HepG2 (cell line): ENCODE results near the gene RICTOR. TPM values are rescaled to one million over a fixed set of nuclear protein-coding genes. Genes with fewer than 3 reads are reported as not detected.

Experiments used
- ATAC-seq: fragments of 200-7000 bp; cut with Tn5 transposase; 3 replicates; pipeline ENCODE4 v1.9.1; 2020; ENCODE audit warnings: mild to moderate bottlenecking, moderate library complexity
- BruUV-seq: library from RNA; stranded (reverse); fragments of 400-500 nt; replicated peaks from 2 replicates; lab custom pipeline; 2021; lab: Mats Ljungman, UMichigan
- CTCF ChIA-PET: fragments of 300-600 bp; formaldehyde crosslinking; extraction: SDS; loops from one replicate; lab custom pipeline; 2021; ENCODE audit warnings: low total read pairs, inconsistent platforms, low intra/inter-chr PET ratio; lab: Yijun Ruan, JAX
- POLR2A ChIA-PET: fragments of 350-600 bp; sonication (Branson Sonifier 250); formaldehyde crosslinking; loops from one replicate; lab custom pipeline; 2020; ENCODE audit warnings: antibody characterized with exemption, inconsistent platforms; lab: Yijun Ruan, JAX
- DNase-seq: peaks from one replicate; pipeline ENCODE4 v3.0.0-alpha.2; 2015; ENCODE audit warnings: low spot score
- FAIRE-seq: peaks from 3 replicates; lab custom pipeline; 2011; peaks lifted over from hg19 to GRCh38; lab: Jason Lieb, UNC
- H2AFZ ChIP-seq: one replicate; pipeline ENCODE4 v1.6.1; 2011; ENCODE audit warnings: low read length, inconsistent platforms
- H3K27ac ChIP-seq: fragments of 300-600 bp; 3 replicates; pipeline ENCODE4 v1.8.0; 2011; ENCODE audit warnings: mixed run types, mild to moderate bottlenecking, mixed read lengths, low read length, inconsistent platforms; ENCODE audit not compliant: insufficient read depth; ENCODE audit errors: extremely low read length
- H3K27me3 ChIP-seq, 2 experiments: fragments of 200-600 bp in 1 of 2; 2 replicates in 1 of 2; 3 replicates in 1 of 2; pipeline versions ENCODE4 v1.6.0 to v1.8.0; 2011; ENCODE audit warnings: low read length in 2 of 2, mild to moderate bottlenecking in 2 of 2, moderate library complexity in 2 of 2, inconsistent platforms in 1 of 2; ENCODE audit not compliant: insufficient read depth in 2 of 2, control insufficient read depth in 1 of 2
- H3K36me3 ChIP-seq, 2 experiments: fragments of 200-600 bp in 1 of 2; replicated peaks in 1 of 2; 2 replicates in 1 of 2; 3 replicates in 1 of 2; pipeline versions ENCODE4 v1.5.1 to v1.8.0; 2011; ENCODE audit warnings: low read length in 2 of 2, inconsistent platforms in 1 of 2; ENCODE audit not compliant: insufficient read depth in 2 of 2, control insufficient read depth in 1 of 2
- H3K4me1 ChIP-seq: 2 replicates; pipeline ENCODE4 v1.5.1; 2012; ENCODE audit warnings: low read length, inconsistent platforms; ENCODE audit not compliant: insufficient read depth
- H3K4me2 ChIP-seq: 2 replicates; pipeline ENCODE4 v1.6.0; 2011; ENCODE audit warnings: low read depth, low read length, inconsistent platforms
- H3K4me3 ChIP-seq, 3 experiments: fragments of 200-600 bp in 1 of 3; sonication (generic), shearing (Covaris generic) in 1 of 3; replicated peaks in 1 of 3; 2 replicates each; pipeline ENCODE4 v1.5.1; 2011 to 2016; ENCODE audit warnings: low read length in 3 of 3, inconsistent platforms in 2 of 3, low read depth in 2 of 3, mild to moderate bottlenecking in 2 of 3, control low read depth in 1 of 3, mixed read lengths in 1 of 3; ENCODE audit not compliant: insufficient read depth in 1 of 3
- H3K79me2 ChIP-seq: one replicate; pipeline ENCODE4 v1.6.1; 2011; ENCODE audit warnings: low read length, inconsistent platforms; ENCODE audit not compliant: insufficient read depth
- H3K9ac ChIP-seq: 2 replicates; pipeline ENCODE4 v1.6.0; 2011; ENCODE audit warnings: mild to moderate bottlenecking, low read depth, low read length, inconsistent platforms; ENCODE audit not compliant: insufficient read depth
- H3K9me3 ChIP-seq: 2 replicates; pipeline ENCODE4 v1.5.1; 2012; ENCODE audit warnings: mild to moderate bottlenecking, low read length
- H4K20me1 ChIP-seq: 2 replicates; pipeline ENCODE4 v1.6.0; 2011; ENCODE audit warnings: inconsistent platforms, mild to moderate bottlenecking, low read length, moderate library complexity; ENCODE audit not compliant: insufficient read depth
- BCL6 ChIP-seq: IDR thresholded peaks from 2 replicates; pipeline ENCODE4 v1.6.1; 2016; ENCODE audit warnings: missing genetic modification reagents, missing compliant biosample characterization
- BRD4 ChIP-seq: sonication (generic); formaldehyde crosslinking; IDR thresholded peaks from 2 replicates; pipeline ENCODE4 v1.4.0; 2020; ENCODE audit warnings: missing genetic modification reagents
- CEBPB ChIP-seq: IDR thresholded peaks from 2 replicates; pipeline ENCODE4 v1.6.1; 2011; ENCODE audit warnings: low read depth, low read length, improper control_type of control experiment, borderline replicate concordance
- HNF4A ChIP-seq: sonication (generic); formaldehyde crosslinking; IDR thresholded peaks from 2 replicates; pipeline ENCODE4 v1.4.0; 2020; ENCODE audit warnings: missing genetic modification reagents
- ZNF235 ChIP-seq: sonication (generic); formaldehyde crosslinking; IDR thresholded peaks from 2 replicates; pipeline ENCODE4 v1.8.1; 2023; ENCODE audit warnings: mild to moderate bottlenecking, missing genetic modification reagents, borderline replicate concordance
- ZNF740 ChIP-seq: sonication (generic); formaldehyde crosslinking; IDR thresholded peaks from 2 replicates; pipeline ENCODE4 v1.4.0; 2020; ENCODE audit warnings: missing genetic modification reagents
- WGBS: methylation state at CpG from one replicate; pipeline ENCODE4 v1.1.6; 2017; ENCODE audit warnings: low lambda C conversion rate; 5-methylcytosine and 5-hydroxymethylcytosine counted together
- in situ Hi-C: cut with HindIII; loops from 2 replicates; pipeline ENCODE4 v1.10.0; 2017; ENCODE audit warnings: low pct_unique_long_range_greater_than_20kb; ENCODE audit not compliant: extremely low pct_ligation_motif_present
- intact Hi-C: fragments of 100-400 bp; cut with micrococcal nuclease; formaldehyde crosslinking; loops from one replicate; pipeline ENCODE4 v1.10.0; 2022; ENCODE audit not compliant: unreplicated experiment
- polyA plus RNA-seq, 8 experiments: library from polyadenylated mRNA; depleted of rRNA in 3 of 8; stranded (reverse) in 7 of 8; unstranded in 1 of 8; fragments of >200 nt; fragmentation: Illumina TruSeq in 4 of 8; extraction: Trizol in 4 of 8; gene quantifications; 2 replicates each; pipeline versions ENCODE4 v1.2.1 to v1.2.3, GENCODE V29; 2011 to 2016; ENCODE audit warnings: low read depth in 4 of 8, missing spikeins in 1 of 8, mixed read lengths in 1 of 8; ENCODE audit not compliant: insufficient read depth in 1 of 8
- total RNA-seq, 5 experiments: library from RNA; depleted of rRNA; stranded (reverse); fragments of >200 nt; fragmentation: Illumina TruSeq; extraction: Trizol; gene quantifications; 2 replicates each; pipeline ENCODE4 v1.2.3, GENCODE V29; 2016; ENCODE audit warnings: low read depth in 1 of 5

Gene RICTOR
- total and polyA plus RNA-seq, 2 of the 13 experiments (the other 11 are each of a cell fraction or from before 2014, with no cell fraction given): 10.7 to 15.4 TPM

GRCh38 chr5:39016587-39017275 is 57.5 kb downstream of the RICTOR start:
- no peak overlapping the region for H3K9ac ChIP-seq
- no peaks in the 10 kb centered on the region for H3K79me2 ChIP-seq
- no peak overlapping the region for H3K4me3 ChIP-seq
- CTCF ChIA-PET: no interaction called here
- no peak overlapping the region for H2AFZ ChIP-seq
- intact Hi-C loops: no loop called here
- TF ChIP-seq CEBPB (peak; percentile 85), BCL6 (peak; percentile 70), ZNF235 (CRISPR knock-in tag) (no peak)
- TF ChIP-seq, all 625 proteins: peak for 2
- peaks cover 0 to 28% of the 10 kb centered on the region in 2 experiments; a peak in 2 of 5 replicates for H3K36me3 ChIP-seq
- H3K9me3 ChIP-seq: peaks cover 11% of the 10 kb centered on the region
- DNase-seq (no peak), ATAC-seq (no peak), FAIRE-seq (no peak)
- POLR2A ChIA-PET: no interaction called here
- H3K27ac ChIP-seq: no peak overlapping the region
- H3K27me3 ChIP-seq: no peaks in the 10 kb centered on the region
- no TSS peak for BruUV-seq
- no peak overlapping the region for H3K4me2 ChIP-seq
- H4K20me1 ChIP-seq: 0 out of 2 replicates have a peak, but pooled peaks cover 9% of the 10 kb centered on the region
- WGBS: 98% methylated on average over 1 of the region's 1 CpG
- in situ Hi-C loops: no loop called here
- H3K4me1 ChIP-seq: peaks cover 12% of the 10 kb centered on the region

GRCh38 chr5:39015743-39016586 is 58.2 kb downstream of the RICTOR start:
- Histone ChIP-seq H3K9ac (no peak overlapping the region), H3K4me2 (no peak overlapping the region), H3K27me3 (no peaks in the 10 kb centered on the region), H3K79me2 (no peaks in the 10 kb centered on the region), H4K20me1 (0 out of 2 replicates have a peak, but pooled peaks cover 9% of the 10 kb centered on the region)
- FAIRE-seq: no peak
- ATAC-seq: no peak; the same call in 2 of the 3 replicates
- intact Hi-C loops: no loop called here
- TF ChIP-seq BRD4 (CRISPR knock-in tag): no peak
- TF ChIP-seq HNF4A (CRISPR knock-in tag): peak; percentile 29
- TF ChIP-seq ZNF740: no peak
- TF ChIP-seq, all 625 proteins: peak for 1
- no peak overlapping the region for H2AFZ ChIP-seq
- POLR2A ChIA-PET: no interaction called here
- CTCF ChIA-PET: no interaction called here
- in situ Hi-C loops: no loop called here
- no peak overlapping the region for H3K4me3 ChIP-seq
- H3K36me3 ChIP-seq: peaks cover 0 to 28% of the 10 kb centered on the region in 2 experiments; a peak in 2 of 5 replicates
- DNase-seq: peak; percentile 14
- WGBS: 94% methylated on average over 4 of the region's 4 CpGs
- peaks cover 19% of the 10 kb centered on the region for H3K9me3 ChIP-seq
- H3K27ac ChIP-seq: no peak overlapping the region
- BruUV-seq: no TSS peak
- H3K4me1 ChIP-seq: peaks cover 12% of the 10 kb centered on the region
